HepG2 (cell line): Measurements from ENCODE around the gene WDR59. TPM values are rescaled to one million over a fixed set of nuclear protein-coding genes. Genes with fewer than 3 reads are reported as not detected.

ENCODE experiments used
- ATF1 ChIP-seq: IDR thresholded peaks from 2 replicates; pipeline ENCODE4 v1.6.1; 2016; ENCODE audit warnings: mild to moderate bottlenecking, control low read depth
- BORCS8-MEF2B ChIP-seq: sonication (generic); formaldehyde crosslinking; IDR thresholded peaks from 2 replicates; pipeline ENCODE4 v1.8.0; 2022; ENCODE audit warnings: mild to moderate bottlenecking, missing genetic modification reagents
- DMTF1 ChIP-seq: sonication (generic); formaldehyde crosslinking; IDR thresholded peaks from 2 replicates; pipeline ENCODE4 v1.4.0; 2020; ENCODE audit warnings: mild to moderate bottlenecking, missing genetic modification reagents
- FOXO1 ChIP-seq: sonication (generic); formaldehyde crosslinking; IDR thresholded peaks from 2 replicates; pipeline ENCODE4 v1.4.0; 2020; ENCODE audit warnings: missing genetic modification reagents
- JUN ChIP-seq: sonication (generic); formaldehyde crosslinking; IDR thresholded peaks from 2 replicates; pipeline ENCODE4 v1.4.0; 2020; ENCODE audit warnings: mild to moderate bottlenecking, missing genetic modification reagents
- MAF1 ChIP-seq: sonication (generic); formaldehyde crosslinking; IDR thresholded peaks from 2 replicates; pipeline ENCODE4 v1.5.0; 2020; ENCODE audit warnings: missing genetic modification reagents, borderline replicate concordance
- NCOR1 ChIP-seq: fragments of 200-600 bp; sonication (generic); IDR thresholded peaks from 2 replicates; pipeline ENCODE4 v1.7.0; 2017; ENCODE audit warnings: antibody characterized with exemption, low read length, borderline replicate concordance
- SRY ChIP-seq: sonication (generic); formaldehyde crosslinking; IDR thresholded peaks from 2 replicates; pipeline ENCODE4 v1.8.0; 2022; ENCODE audit warnings: mild to moderate bottlenecking, missing genetic modification reagents
- ZBTB21 ChIP-seq: sonication (generic); formaldehyde crosslinking; IDR thresholded peaks from 2 replicates; pipeline ENCODE4 v1.4.0; 2020; ENCODE audit warnings: missing genetic modification reagents
- ZBTB26 ChIP-seq: IDR thresholded peaks from 2 replicates; pipeline ENCODE4 v1.6.1; 2016; ENCODE audit warnings: missing compliant biosample characterization, missing genetic modification reagents, borderline replicate concordance
- ZBTB42 ChIP-seq: sonication (generic); formaldehyde crosslinking; IDR thresholded peaks from 2 replicates; pipeline ENCODE4 v1.5.0; 2020; ENCODE audit warnings: mild to moderate bottlenecking, missing genetic modification reagents
- ZFP41 ChIP-seq: sonication (generic); formaldehyde crosslinking; IDR thresholded peaks from 2 replicates; pipeline ENCODE4 v1.4.0; 2020; ENCODE audit warnings: mild to moderate bottlenecking, missing genetic modification reagents, borderline replicate concordance
- ZNF280B ChIP-seq: sonication (generic); formaldehyde crosslinking; IDR thresholded peaks from 2 replicates; pipeline ENCODE4 v1.5.0; 2020; ENCODE audit warnings: missing genetic modification reagents, mild to moderate bottlenecking, borderline replicate concordance
- ZNF432 ChIP-seq: sonication (generic); formaldehyde crosslinking; IDR thresholded peaks from 2 replicates; pipeline ENCODE4 v1.5.0; 2020; ENCODE audit warnings: missing genetic modification reagents, mild to moderate bottlenecking, borderline replicate concordance
- ZNF549 ChIP-seq: sonication (generic); formaldehyde crosslinking; IDR thresholded peaks from 2 replicates; pipeline ENCODE4 v1.5.0; 2020; ENCODE audit warnings: missing genetic modification reagents
- ZNF597 ChIP-seq: sonication (generic); formaldehyde crosslinking; IDR thresholded peaks from 2 replicates; pipeline ENCODE4 v1.5.0; 2020; ENCODE audit warnings: missing genetic modification reagents
- ZNF616 ChIP-seq: sonication (generic); formaldehyde crosslinking; IDR thresholded peaks from 2 replicates; pipeline ENCODE4 v1.5.0; 2020; ENCODE audit warnings: low read depth, mild to moderate bottlenecking, missing genetic modification reagents
- ZNF75D ChIP-seq: sonication (generic); formaldehyde crosslinking; IDR thresholded peaks from 2 replicates; pipeline ENCODE4 v1.8.1; 2023; ENCODE audit warnings: missing genetic modification reagents, mild to moderate bottlenecking, borderline replicate concordance
- ZXDC ChIP-seq: sonication (generic); formaldehyde crosslinking; IDR thresholded peaks from 2 replicates; pipeline ENCODE4 v1.5.0; 2020; ENCODE audit warnings: mild to moderate bottlenecking, missing genetic modification reagents
- polyA plus RNA-seq, 8 experiments: library from polyadenylated mRNA; depleted of rRNA in 3 of 8; stranded (reverse) in 7 of 8; unstranded in 1 of 8; fragments of >200 nt; fragmentation: Illumina TruSeq in 4 of 8; extraction: Trizol in 4 of 8; gene quantifications; 2 replicates each; pipeline versions ENCODE4 v1.2.1 to v1.2.3, GENCODE V29; 2011 to 2016; ENCODE audit warnings: low read depth in 4 of 8, missing spikeins in 1 of 8, mixed read lengths in 1 of 8; ENCODE audit not compliant: insufficient read depth in 1 of 8
- total RNA-seq, 5 experiments: library from RNA; depleted of rRNA; stranded (reverse); fragments of >200 nt; fragmentation: Illumina TruSeq; extraction: Trizol; gene quantifications; 2 replicates each; pipeline ENCODE4 v1.2.3, GENCODE V29; 2016; ENCODE audit warnings: low read depth in 1 of 5

Gene WDR59
- total and polyA plus RNA-seq, 2 of the 13 experiments (the other 11 are each of a cell fraction or from before 2014, with no cell fraction given): 65.2 to 306 TPM

- peak; percentile 92 for TF ChIP-seq ZXDC (CRISPR knock-in tag)
- TF ChIP-seq NCOR1: no peak
- peak; percentile 79; the same call in 1 of the 2 replicates for TF ChIP-seq DMTF1 (CRISPR knock-in tag)
- peak; percentile 15 for TF ChIP-seq JUN (CRISPR knock-in tag)
- peak; percentile 91; the same call in 1 of the 2 replicates for TF ChIP-seq SRY
- TF ChIP-seq ZNF75D: no peak
- no peak for TF ChIP-seq ZNF549 (CRISPR knock-in tag)
- 0 out of 2 replicates have a peak, but pooled peaks have one; percentile 35 for TF ChIP-seq ZBTB26
- peak; percentile 90; the same call in 1 of the 2 replicates for TF ChIP-seq MAF1 (CRISPR knock-in tag)
- peak; percentile 31; the same call in 1 of the 2 replicates for TF ChIP-seq BORCS8-MEF2B (CRISPR knock-in tag)
- 0 out of 2 replicates have a peak, but pooled peaks have one; percentile 69 for TF ChIP-seq ZNF280B
- peak; percentile 57; the same call in 1 of the 2 replicates for TF ChIP-seq ATF1
- TF ChIP-seq FOXO1 (CRISPR knock-in tag): peak; percentile 39
- TF ChIP-seq ZNF432 (CRISPR knock-in tag): no peak
- TF ChIP-seq ZNF597 (CRISPR knock-in tag): peak; percentile 31; the same call in 1 of the 2 replicates
- no peak; the same call in none of the 2 replicates for TF ChIP-seq ZBTB21 (CRISPR knock-in tag)
- peak; percentile 68; the same call in 1 of the 2 replicates for TF ChIP-seq ZFP41 (CRISPR knock-in tag)
- TF ChIP-seq ZBTB42 (CRISPR knock-in tag): no peak
- TF ChIP-seq ZNF616 (CRISPR knock-in tag): peak; percentile 59
Measured at GRCh38 chr16:74984529-74985296, at the start of gene WDR59 (continued).
